DOHH2 (cell line): ENCODE results near the gene ACTR1B.

Experiments used
- H3F3A ChIP-seq: fragments of 200-600 bp; sonication (generic), shearing (Covaris generic); 2 replicates; pipeline ENCODE4 v1.6.0; 2016; ENCODE audit warnings: antibody characterized with exemption, mild to moderate bottlenecking; ENCODE audit not compliant: control insufficient read depth, insufficient read depth
- H3K27ac ChIP-seq: fragments of 200-600 bp; sonication (generic); 2 replicates; pipeline ENCODE4 v1.5.1; 2014; ENCODE audit warnings: low read depth, mild to moderate bottlenecking, low read length, moderate library complexity
- H3K27me3 ChIP-seq: fragments of 200-600 bp; sonication (generic); 2 replicates; pipeline ENCODE4 v1.6.1; 2014; ENCODE audit warnings: mild to moderate bottlenecking, low read length, mixed read lengths; ENCODE audit not compliant: control insufficient read depth
- H3K36me3 ChIP-seq: fragments of 200-600 bp; sonication (generic); 2 replicates; pipeline ENCODE4 v1.6.1; 2014; ENCODE audit warnings: mild to moderate bottlenecking, low read length, moderate library complexity, mixed read lengths; ENCODE audit not compliant: control insufficient read depth
- H3K4me1 ChIP-seq: fragments of 200-600 bp; sonication (generic); 2 replicates; pipeline ENCODE4 v1.6.1; 2014; ENCODE audit warnings: mild to moderate bottlenecking, low read length, mixed read lengths; ENCODE audit not compliant: control insufficient read depth
- H3K4me2 ChIP-seq: fragments of 200-600 bp; sonication (generic); 2 replicates; pipeline ENCODE4 v1.6.0; 2014; ENCODE audit warnings: mild to moderate bottlenecking, low read length, moderate library complexity
- H3K4me3 ChIP-seq: fragments of 200-600 bp; sonication (generic); 2 replicates; pipeline ENCODE4 v1.5.1; 2014; ENCODE audit warnings: mild to moderate bottlenecking, low read length, mixed read lengths
- H3K79me2 ChIP-seq: fragments of 200-600 bp; sonication (generic); 2 replicates; pipeline ENCODE4 v1.6.1; 2014; ENCODE audit warnings: mild to moderate bottlenecking, low read length, mixed read lengths; ENCODE audit not compliant: control insufficient read depth
- H3K9me2 ChIP-seq: fragments of 200-600 bp; sonication (generic); replicated peaks from 2 replicates; pipeline ENCODE4 v1.6.1; 2014; ENCODE audit warnings: mild to moderate bottlenecking, low read length, mixed read lengths; ENCODE audit not compliant: control insufficient read depth
- H3K9me3 ChIP-seq: fragments of 200-600 bp; sonication (generic); 2 replicates; pipeline ENCODE4 v1.6.1; 2014; ENCODE audit warnings: antibody characterized with exemption, low read length, mixed read lengths; ENCODE audit not compliant: control insufficient read depth, insufficient read depth
- H4K20me1 ChIP-seq: fragments of 200-600 bp; sonication (generic); 2 replicates; pipeline ENCODE4 v1.6.0; 2014; ENCODE audit warnings: low read depth, mild to moderate bottlenecking, antibody characterized with exemption, low read length, moderate library complexity; ENCODE audit not compliant: control insufficient read depth, insufficient read depth
- EZH2phosphoT487 ChIP-seq: fragments of 200-600 bp; sonication (generic); IDR thresholded peaks from 2 replicates; pipeline ENCODE4 v1.6.1; 2017; ENCODE audit warnings: borderline replicate concordance, mild to moderate bottlenecking, antibody characterized with exemption, low read length, moderate library complexity, mixed read lengths
- TF ChIP-seq, protein P1 (sequence below): fragments of 200-600 bp; sonication (generic); IDR thresholded peaks from one replicate; pipeline ENCODE4 v1.5.1; 2014; ENCODE audit warnings: antibody characterized with exemption, mild to moderate bottlenecking, low read depth, low read length; ENCODE audit not compliant: poor library complexity, severe bottlenecking

The ACTR1B gene

GRCh38 chr2:97670471-97670870 is 6.6 kb upstream of the ACTR1B start:
- H3K27me3 ChIP-seq, result no peaks in the 10 kb centered on the region
- H3K9me2 ChIP-seq, result no peaks in the 10 kb centered on the region
- no peaks in the 10 kb centered on the region for H4K20me1 ChIP-seq
- H3K27ac ChIP-seq, result no peak overlapping the region
- H3K4me1 ChIP-seq, result peaks cover 3% of the 10 kb centered on the region; the same call in 1 of the 2 replicates
- no peaks in the 10 kb centered on the region for H3K36me3 ChIP-seq
- H3F3A ChIP-seq, result no peaks in the 10 kb centered on the region
- H3K9me3 ChIP-seq, result no peaks in the 10 kb centered on the region
- H3K4me3 ChIP-seq, result no peak overlapping the region
- H3K79me2 ChIP-seq, result no peaks in the 10 kb centered on the region
- TF ChIP-seq, protein P1, sequence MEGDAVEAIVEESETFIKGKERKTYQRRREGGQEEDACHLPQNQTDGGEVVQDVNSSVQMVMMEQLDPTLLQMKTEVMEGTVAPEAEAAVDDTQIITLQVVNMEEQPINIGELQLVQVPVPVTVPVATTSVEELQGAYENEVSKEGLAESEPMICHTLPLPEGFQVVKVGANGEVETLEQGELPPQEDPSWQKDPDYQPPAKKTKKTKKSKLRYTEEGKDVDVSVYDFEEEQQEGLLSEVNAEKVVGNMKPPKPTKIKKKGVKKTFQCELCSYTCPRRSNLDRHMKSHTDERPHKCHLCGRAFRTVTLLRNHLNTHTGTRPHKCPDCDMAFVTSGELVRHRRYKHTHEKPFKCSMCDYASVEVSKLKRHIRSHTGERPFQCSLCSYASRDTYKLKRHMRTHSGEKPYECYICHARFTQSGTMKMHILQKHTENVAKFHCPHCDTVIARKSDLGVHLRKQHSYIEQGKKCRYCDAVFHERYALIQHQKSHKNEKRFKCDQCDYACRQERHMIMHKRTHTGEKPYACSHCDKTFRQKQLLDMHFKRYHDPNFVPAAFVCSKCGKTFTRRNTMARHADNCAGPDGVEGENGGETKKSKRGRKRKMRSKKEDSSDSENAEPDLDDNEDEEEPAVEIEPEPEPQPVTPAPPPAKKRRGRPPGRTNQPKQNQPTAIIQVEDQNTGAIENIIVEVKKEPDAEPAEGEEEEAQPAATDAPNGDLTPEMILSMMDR, result no peak
- TF ChIP-seq EZH2phosphoT487, result no peak
- H3K4me2 ChIP-seq, result no peak overlapping the region

GRCh38 chr2:97669448-97669847 is 5.6 kb upstream of the ACTR1B start, which contains the start of gene C2orf92:
Gene C2orf92 (plus strand): TSS chr2:97669713. CDS start chr2:97669789, 76 bp downstream.
- no peak for TF ChIP-seq EZH2phosphoT487
- TF ChIP-seq, protein P1, result no peak
- H3K4me3 ChIP-seq, result no peak within 1 kb of the TSS
- H3K27ac ChIP-seq, result no peak within 1 kb of the TSS
- no peaks in the 10 kb centered on the region for H3F3A ChIP-seq
- H4K20me1 ChIP-seq, result no peaks in the 10 kb centered on the region
- H3K79me2 ChIP-seq, result no peaks in the 10 kb centered on the region
- H3K36me3 ChIP-seq, result no peaks in the 10 kb centered on the region
- H3K4me2 ChIP-seq, result no peak within 1 kb of the TSS
- no peaks in the 10 kb centered on the region for H3K9me2 ChIP-seq
- peaks cover 6% of the 10 kb centered on the region for H3K4me1 ChIP-seq
- no peaks in the 10 kb centered on the region for H3K27me3 ChIP-seq
- H3K9me3 ChIP-seq, result no peaks in the 10 kb centered on the region

GRCh38 chr2:97664636-97664970 is 759 bp upstream of the ACTR1B start:
- H3K27ac ChIP-seq, result peak overlapping the region; percentile 61
- peaks cover 13% of the 10 kb centered on the region for H4K20me1 ChIP-seq
- H3K4me1 ChIP-seq, result peaks cover 20% of the 10 kb centered on the region
- no peaks in the 10 kb centered on the region for H3K9me3 ChIP-seq
- H3K9me2 ChIP-seq, result no peaks in the 10 kb centered on the region
- H3F3A ChIP-seq, result no peaks in the 10 kb centered on the region
- H3K4me2 ChIP-seq, result peak overlapping the region; percentile 67
- peaks cover 39% of the 10 kb centered on the region for H3K79me2 ChIP-seq
- H3K36me3 ChIP-seq, result peaks cover 32% of the 10 kb centered on the region
- no peaks in the 10 kb centered on the region for H3K27me3 ChIP-seq
- TF ChIP-seq, protein P1, result no peak
- no peak for TF ChIP-seq EZH2phosphoT487
- H3K4me3 ChIP-seq, result peak overlapping the region; percentile 81

GRCh38 chr2:97663626-97663961 is 250 bp downstream of the ACTR1B start:
- Histone ChIP-seq H3F3A (no peaks in the 10 kb centered on the region), H3K9me2 (no peaks in the 10 kb centered on the region), H3K4me3 (peak overlapping the region; percentile 100), H3K4me1 (peaks cover 20% of the 10 kb centered on the region), H3K36me3 (peaks cover 42% of the 10 kb centered on the region), H3K4me2 (peak overlapping the region; percentile 100), H4K20me1 (peaks cover 13% of the 10 kb centered on the region), H3K79me2 (peaks cover 39% of the 10 kb centered on the region), H3K27me3 (no peaks in the 10 kb centered on the region), H3K27ac (peak overlapping the region; percentile 66), H3K9me3 (no peaks in the 10 kb centered on the region)
- TF ChIP-seq, protein P1, result no peak
- no peak for TF ChIP-seq EZH2phosphoT487
